WERI-Rb-1 (cell line): Measurements from ENCODE around the gene MAMDC2.
"Not testable (repeated sequence)": the region's sequence is repeated elsewhere in the genome, so short reads cannot be mapped to it uniquely, and the experiment has no call there.

ENCODE experiments used
- DNase-seq: peaks from one replicate; pipeline ENCODE4 v3.0.0-alpha.2; 2020
- H3K27ac ChIP-seq: fragments of 250-450 bp; sonication (Bioruptor Pico); 2 replicates; pipeline ENCODE4 v1.5.1; 2020; ENCODE audit warnings: mild to moderate bottlenecking, moderate library complexity
- H3K27me3 ChIP-seq: fragments of 250-450 bp; sonication (Bioruptor Pico); 2 replicates; pipeline ENCODE4 v1.5.1; 2021; ENCODE audit warnings: mild to moderate bottlenecking, low read depth, moderate library complexity; ENCODE audit not compliant: insufficient read depth, severe bottlenecking
- H3K36me3 ChIP-seq: fragments of 250-450 bp; sonication (Bioruptor Pico); 2 replicates; pipeline ENCODE4 v1.5.1; 2020; ENCODE audit warnings: mild to moderate bottlenecking, moderate library complexity
- H3K4me3 ChIP-seq: 2 replicates; pipeline ENCODE4 v1.5.1; 2011; ENCODE audit warnings: low read depth, mild to moderate bottlenecking, control low read depth, low read length
- H3K9me3 ChIP-seq: fragments of 250-450 bp; sonication (Bioruptor Pico); 2 replicates; pipeline ENCODE4 v1.5.1; 2021; ENCODE audit warnings: mild to moderate bottlenecking, moderate library complexity; ENCODE audit not compliant: severe bottlenecking
- TF ChIP-seq, protein P1 (sequence below): IDR thresholded peaks from 2 replicates; pipeline ENCODE4 v1.5.1; 2011; ENCODE audit warnings: low read depth, mild to moderate bottlenecking, control low read depth, inconsistent platforms, low read length

The MAMDC2 gene

DNA sequence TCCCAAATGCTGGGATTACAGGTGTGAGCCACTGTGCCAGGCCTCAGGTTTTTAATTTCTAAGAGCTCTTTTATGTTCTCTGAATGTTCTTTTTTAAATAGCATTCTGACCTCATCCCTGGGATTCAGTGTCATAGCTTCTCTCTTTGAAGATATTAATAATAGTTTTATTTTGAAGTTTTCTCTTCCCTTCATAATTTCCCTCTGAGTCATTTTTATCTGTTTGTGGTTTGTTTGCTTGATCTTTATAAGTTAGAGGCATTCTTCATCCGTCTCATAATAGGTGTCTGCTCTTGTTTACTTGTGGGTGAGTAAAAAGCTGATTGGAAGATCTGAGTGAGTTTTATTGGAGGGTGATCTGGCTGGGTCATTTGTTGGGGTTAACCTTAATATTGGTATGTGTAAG is 12.5 kb upstream of the MAMDC2 start:
- TF ChIP-seq, protein P1, sequence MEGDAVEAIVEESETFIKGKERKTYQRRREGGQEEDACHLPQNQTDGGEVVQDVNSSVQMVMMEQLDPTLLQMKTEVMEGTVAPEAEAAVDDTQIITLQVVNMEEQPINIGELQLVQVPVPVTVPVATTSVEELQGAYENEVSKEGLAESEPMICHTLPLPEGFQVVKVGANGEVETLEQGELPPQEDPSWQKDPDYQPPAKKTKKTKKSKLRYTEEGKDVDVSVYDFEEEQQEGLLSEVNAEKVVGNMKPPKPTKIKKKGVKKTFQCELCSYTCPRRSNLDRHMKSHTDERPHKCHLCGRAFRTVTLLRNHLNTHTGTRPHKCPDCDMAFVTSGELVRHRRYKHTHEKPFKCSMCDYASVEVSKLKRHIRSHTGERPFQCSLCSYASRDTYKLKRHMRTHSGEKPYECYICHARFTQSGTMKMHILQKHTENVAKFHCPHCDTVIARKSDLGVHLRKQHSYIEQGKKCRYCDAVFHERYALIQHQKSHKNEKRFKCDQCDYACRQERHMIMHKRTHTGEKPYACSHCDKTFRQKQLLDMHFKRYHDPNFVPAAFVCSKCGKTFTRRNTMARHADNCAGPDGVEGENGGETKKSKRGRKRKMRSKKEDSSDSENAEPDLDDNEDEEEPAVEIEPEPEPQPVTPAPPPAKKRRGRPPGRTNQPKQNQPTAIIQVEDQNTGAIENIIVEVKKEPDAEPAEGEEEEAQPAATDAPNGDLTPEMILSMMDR = no peak
- no peak overlapping the region for H3K4me3 ChIP-seq
- peaks cover 10% of the 10 kb centered on the region for H3K9me3 ChIP-seq
- H3K36me3 ChIP-seq = no peaks in the 10 kb centered on the region
- H3K27ac ChIP-seq = no peak overlapping the region
- H3K27me3 ChIP-seq = no peaks in the 10 kb centered on the region
- DNase-seq = no peak

DNA sequence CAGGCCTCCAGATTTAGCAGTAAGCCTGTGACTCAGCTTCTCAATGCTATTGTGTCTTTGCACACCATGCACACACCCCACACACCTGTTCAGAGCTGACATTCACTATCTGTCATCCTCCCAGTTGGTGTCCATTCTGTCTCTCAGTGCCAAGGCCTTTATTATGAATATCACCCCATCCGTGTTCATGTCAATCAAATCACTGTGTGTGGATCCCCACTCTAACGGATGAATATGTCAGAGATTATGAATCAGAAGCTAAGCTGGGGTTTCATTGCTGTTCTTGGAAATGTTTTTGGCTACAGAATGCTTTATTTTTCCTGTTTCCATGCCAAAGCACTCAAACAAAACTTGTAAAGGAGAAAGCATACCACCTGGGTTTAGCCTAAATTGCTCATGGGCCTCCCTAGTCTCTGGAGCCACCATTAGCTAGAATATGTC is 9.4 kb upstream of the MAMDC2 start:
- DNase-seq = no peak

DNA sequence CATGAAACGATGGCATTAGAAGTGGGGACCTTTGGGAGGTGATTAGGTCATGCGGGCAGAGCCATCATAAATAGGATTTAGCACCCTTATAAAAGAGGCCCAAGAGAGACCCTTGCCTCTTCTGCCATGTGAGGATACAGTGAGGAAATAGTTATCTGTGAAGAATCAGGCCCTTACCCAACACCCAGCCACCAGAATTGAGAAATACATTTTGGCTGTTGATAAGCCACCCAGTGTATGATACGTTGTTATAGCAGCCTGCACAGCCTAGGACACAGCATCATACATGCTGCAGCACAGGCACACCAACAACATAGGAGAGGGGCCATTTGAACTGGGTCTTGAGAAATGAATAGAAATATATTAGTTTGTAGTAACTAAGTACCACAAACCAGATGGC is 8.0 kb upstream of the MAMDC2 start:
- TF ChIP-seq, protein P1 = no peak
- no peak for DNase-seq
- Histone ChIP-seq H3K4me3 (no peak overlapping the region), H3K27ac (peak overlapping the region; percentile 71), H3K9me3 (no peaks in the 10 kb centered on the region), H3K27me3 (no peaks in the 10 kb centered on the region), H3K36me3 (no peaks in the 10 kb centered on the region)

More for the DNA sequence above, 9.4 kb upstream of the MAMDC2 start:
- H3K4me3 ChIP-seq = no peak overlapping the region
- H3K36me3 ChIP-seq = no peaks in the 10 kb centered on the region
- H3K27me3 ChIP-seq = no peaks in the 10 kb centered on the region
- H3K9me3 ChIP-seq = no peaks in the 10 kb centered on the region
- TF ChIP-seq, protein P1 = no peak
- peak overlapping the region; percentile 71 for H3K27ac ChIP-seq

DNA sequence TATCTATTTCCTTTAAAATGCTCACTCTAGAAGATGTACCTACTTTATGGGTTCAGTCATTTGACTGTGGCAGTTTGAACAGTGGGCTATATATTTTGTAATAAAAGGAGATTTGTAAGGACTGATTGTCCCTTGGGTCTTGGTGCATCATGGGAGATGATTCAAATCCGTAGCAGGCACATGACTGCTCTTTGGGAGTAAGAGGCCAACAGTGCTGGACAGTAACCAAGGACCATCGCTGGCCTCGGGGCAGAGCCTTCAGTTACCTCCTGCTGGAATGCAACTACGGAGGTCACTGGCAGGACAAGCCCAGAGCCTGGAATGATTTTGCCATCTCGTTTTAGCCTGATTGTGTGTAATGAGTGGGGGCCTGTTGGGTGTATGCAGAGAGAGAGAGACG is 7.0 kb upstream of the MAMDC2 start:
- Histone ChIP-seq H3K27ac (no peak overlapping the region), H3K4me3 (no peak overlapping the region), H3K9me3 (no peaks in the 10 kb centered on the region), H3K27me3 (no peaks in the 10 kb centered on the region), H3K36me3 (no peaks in the 10 kb centered on the region)
- no peak for DNase-seq
- TF ChIP-seq, protein P1 = no peak

GRCh38 chr9:70038171-70038621 is 5.5 kb upstream of the MAMDC2 start:
- not testable (repeated sequence) for H3K9me3 ChIP-seq, H3K27ac ChIP-seq, H3K4me3 ChIP-seq, H3K27me3 ChIP-seq, DNase-seq, H3K36me3 ChIP-seq

GRCh38 chr9:70040376-70040903 is 3.2 kb upstream of the MAMDC2 start:
- TF ChIP-seq, protein P1 = no peak
- DNase-seq = peak; percentile 63
- Histone ChIP-seq H3K9me3 (no peaks in the 10 kb centered on the region), H3K36me3 (no peaks in the 10 kb centered on the region), H3K27ac (peak overlapping the region; percentile 79), H3K27me3 (no peaks in the 10 kb centered on the region), H3K4me3 (no peak overlapping the region)
